WERI-Rb-1 (cell line): ENCODE data around the gene CREBL2.
"Not testable (repeated sequence)": the region's sequence is repeated elsewhere in the genome, so short reads cannot be mapped to it uniquely, and the experiment has no call there.

ENCODE experiments used
- DNase-seq: peaks from one replicate; pipeline ENCODE4 v3.0.0-alpha.2; 2020
- H3K27ac ChIP-seq: fragments of 250-450 bp; sonication (Bioruptor Pico); 2 replicates; pipeline ENCODE4 v1.5.1; 2020; ENCODE audit warnings: mild to moderate bottlenecking, moderate library complexity
- H3K27me3 ChIP-seq: fragments of 250-450 bp; sonication (Bioruptor Pico); 2 replicates; pipeline ENCODE4 v1.5.1; 2021; ENCODE audit warnings: mild to moderate bottlenecking, low read depth, moderate library complexity; ENCODE audit not compliant: insufficient read depth, severe bottlenecking
- H3K36me3 ChIP-seq: fragments of 250-450 bp; sonication (Bioruptor Pico); 2 replicates; pipeline ENCODE4 v1.5.1; 2020; ENCODE audit warnings: mild to moderate bottlenecking, moderate library complexity
- H3K4me3 ChIP-seq: 2 replicates; pipeline ENCODE4 v1.5.1; 2011; ENCODE audit warnings: low read depth, mild to moderate bottlenecking, control low read depth, low read length
- H3K9me3 ChIP-seq: fragments of 250-450 bp; sonication (Bioruptor Pico); 2 replicates; pipeline ENCODE4 v1.5.1; 2021; ENCODE audit warnings: mild to moderate bottlenecking, moderate library complexity; ENCODE audit not compliant: severe bottlenecking
- CTCF ChIP-seq: IDR thresholded peaks from 2 replicates; pipeline ENCODE4 v1.5.1; 2011; ENCODE audit warnings: low read depth, mild to moderate bottlenecking, control low read depth, inconsistent platforms, low read length

Gene CREBL2

GRCh38 chr12:12613344-12613743 is 1.7 kb downstream of the CREBL2 start:
- no peak overlapping the region for H3K4me3 ChIP-seq
- no peak for DNase-seq
- no peaks in the 10 kb centered on the region; the same call in 1 of the 2 replicates for H3K36me3 ChIP-seq
- no peaks in the 10 kb centered on the region for H3K27me3 ChIP-seq
- H3K27ac ChIP-seq, result no peak overlapping the region
- no peaks in the 10 kb centered on the region for H3K9me3 ChIP-seq
- TF ChIP-seq CTCF, result no peak

DNA sequence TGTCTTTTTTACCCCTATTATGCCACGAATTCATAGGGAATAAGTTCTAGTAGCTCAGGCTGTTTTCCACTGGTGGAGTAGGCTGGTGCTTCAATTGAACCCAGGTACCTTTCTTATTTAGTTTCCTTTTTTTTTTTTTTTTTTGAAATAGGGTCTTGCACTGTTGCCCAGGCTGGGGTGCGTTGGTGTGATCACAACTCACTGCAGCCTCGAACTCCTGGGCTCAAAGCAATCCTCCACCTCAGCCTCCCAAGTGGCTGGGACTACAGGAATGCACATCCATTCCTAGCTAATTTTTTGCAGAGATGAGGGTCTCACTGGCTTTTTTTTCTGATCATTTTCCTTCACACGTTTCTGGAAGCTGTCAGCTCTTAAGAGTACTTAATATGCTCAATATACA is 2.7 kb downstream of the CREBL2 start:
- peaks cover 5% of the 10 kb centered on the region for H3K36me3 ChIP-seq
- no peak for DNase-seq

DNA sequence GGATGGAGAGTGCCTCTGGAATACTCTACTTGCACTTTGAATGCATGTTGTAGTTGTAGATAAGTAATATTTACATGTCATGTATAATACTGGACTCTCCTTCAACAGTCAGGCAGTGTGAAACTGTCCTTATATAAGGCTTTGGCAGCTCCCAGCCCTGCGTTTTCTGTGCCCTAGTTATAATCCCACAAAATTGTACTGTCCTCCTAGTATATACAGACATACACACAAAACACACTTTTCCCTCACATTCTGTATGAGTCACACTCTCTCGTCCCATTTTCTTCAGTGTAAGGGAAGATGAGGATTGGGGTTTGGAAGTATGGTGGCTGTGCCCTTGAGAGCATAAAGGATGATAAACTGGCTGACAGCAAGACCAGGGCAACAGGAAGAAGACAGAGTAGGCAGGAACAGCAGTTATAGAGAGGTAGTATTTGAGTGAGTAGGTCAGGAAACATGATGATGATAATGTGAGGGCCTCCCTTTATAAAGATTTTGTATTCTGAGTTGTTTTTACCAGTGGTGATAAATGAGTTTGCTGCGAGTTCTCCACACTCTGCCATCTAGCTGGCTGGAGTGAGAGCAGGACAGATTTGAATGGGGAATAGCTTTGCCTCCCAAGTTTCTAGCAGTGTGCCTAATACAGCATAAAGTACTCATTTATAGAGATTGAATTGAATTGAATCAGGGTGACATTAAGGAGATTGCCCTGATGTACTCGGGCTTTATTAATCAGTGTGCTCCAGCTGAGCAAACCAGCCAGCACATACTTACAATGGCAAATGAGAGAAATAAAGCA is 5.0 kb downstream of the CREBL2 start:
- peak overlapping the region; percentile 75 for H3K27ac ChIP-seq
- no peak overlapping the region for H3K4me3 ChIP-seq
- TF ChIP-seq CTCF, result no peak
- peak; percentile 10 for DNase-seq
- no peaks in the 10 kb centered on the region for H3K9me3 ChIP-seq
- no peaks in the 10 kb centered on the region for H3K27me3 ChIP-seq
- H3K36me3 ChIP-seq, result peaks cover 7% of the 10 kb centered on the region

More for the DNA sequence above, 2.7 kb downstream of the CREBL2 start:
- no peaks in the 10 kb centered on the region for H3K27me3 ChIP-seq
- H3K9me3 ChIP-seq, result no peaks in the 10 kb centered on the region
- no peak overlapping the region for H3K4me3 ChIP-seq
- H3K27ac ChIP-seq, result no peak overlapping the region
- no peak for TF ChIP-seq CTCF

DNA sequence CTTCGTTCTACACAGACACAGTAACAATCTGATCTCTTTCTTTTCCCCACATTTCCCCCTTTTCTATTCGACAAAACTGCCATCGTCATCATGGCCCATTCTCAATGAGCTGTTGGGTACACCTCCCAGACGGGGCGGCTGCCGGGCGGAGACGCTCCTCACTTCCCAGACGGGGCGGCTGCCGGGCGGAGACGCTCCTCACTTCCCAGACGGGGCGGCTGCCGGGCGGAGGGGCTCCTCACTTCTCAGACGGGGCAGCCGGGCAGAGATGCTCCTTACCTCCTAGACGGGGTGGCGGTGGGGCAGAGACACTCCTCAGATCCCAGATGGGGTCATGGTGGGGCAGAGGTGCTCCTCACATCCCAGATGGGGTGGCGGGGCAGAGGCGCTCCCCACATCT is 6.4 kb downstream of the CREBL2 start:
- peak overlapping the region; percentile 33; the same call in 1 of the 2 replicates for H3K27ac ChIP-seq
- not testable (repeated sequence) for H3K27me3 ChIP-seq, H3K4me3 ChIP-seq, DNase-seq, H3K9me3 ChIP-seq, H3K36me3 ChIP-seq

DNA sequence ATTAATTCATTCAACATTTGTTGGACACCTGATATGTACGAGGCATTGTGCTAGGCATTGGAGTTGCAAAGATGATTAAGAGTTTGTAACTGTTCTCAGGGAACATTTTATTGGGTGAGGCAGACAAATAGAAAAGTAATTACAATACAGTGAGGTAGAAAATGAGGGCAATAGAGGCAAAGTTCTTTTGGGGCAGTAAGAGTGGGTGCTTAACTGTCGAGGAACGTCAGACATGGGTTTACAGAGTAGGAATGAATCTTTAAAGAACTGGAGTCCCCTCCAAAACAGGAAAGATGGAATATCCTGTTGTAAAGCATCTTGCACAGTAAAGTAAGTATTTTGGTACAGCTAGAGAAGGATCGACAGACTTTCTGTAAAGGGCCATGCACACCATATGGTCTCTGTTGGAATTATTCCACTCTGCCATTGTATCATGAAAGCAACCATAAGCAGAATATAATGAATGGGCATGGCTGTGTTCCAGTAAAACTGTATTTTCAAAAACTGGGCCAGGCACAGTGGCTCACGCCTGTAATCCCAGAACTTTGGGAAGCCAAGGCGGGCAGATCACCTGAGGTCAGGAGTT is 9.1 kb downstream of the CREBL2 start:
- Histone ChIP-seq H3K27ac (no peak overlapping the region), H3K27me3 (no peaks in the 10 kb centered on the region), H3K4me3 (no peak overlapping the region), H3K9me3 (peaks cover 3% of the 10 kb centered on the region), H3K36me3 (peaks cover 7% of the 10 kb centered on the region)
- DNase-seq, result no peak
- TF ChIP-seq CTCF, result no peak

GRCh38 chr12:12622418-12622817 is 10.7 kb downstream of the CREBL2 start:
- DNase-seq, result no peak
- Histone ChIP-seq H3K27me3 (no peaks in the 10 kb centered on the region), H3K9me3 (peaks cover 3% of the 10 kb centered on the region), H3K4me3 (no peak overlapping the region), H3K27ac (no peak overlapping the region), H3K36me3 (peaks cover 7% of the 10 kb centered on the region)
- TF ChIP-seq CTCF, result no peak
